Sigmoid colon (tissue), 3 donors: ENCODE data around the gene FDXR.

Source experiments
- CTCF ChIP-seq, 4 experiments: fragments of 450-650 bp in 3 of 4; fragments of 200-600 bp in 1 of 4; IDR thresholded peaks; one replicate each; pipeline ENCODE4 v1.5.1; 2016 to 2019; ENCODE audit warnings: antibody characterized with exemption in 4 of 4, mild to moderate bottlenecking in 3 of 4, moderate library complexity in 2 of 4
- POLR2A ChIP-seq, 2 donors: fragments of 450-650 bp; IDR thresholded peaks; one replicate each; pipeline ENCODE4 v1.6.1; 2016; ENCODE audit warnings: antibody characterized with exemption in 2 of 2, mild to moderate bottlenecking in 2 of 2, moderate library complexity in 2 of 2

- no peak for TF ChIP-seq POLR2A (IDR thresholded peaks at IDR 0.05)
- no peak for TF ChIP-seq CTCF (IDR thresholded peaks at IDR 0.05)
Observed at GRCh38 chr17:74920642-74921025, 47.8 kb upstream of the FDXR start.
